PFSK-1 (cell line): ENCODE data around the gene MIB1.

ENCODE experiments used
- FOXP2 ChIP-seq: optimal IDR thresholded peaks from 2 replicates; pipeline ENCODE3; 2011; ENCODE audit warnings: borderline replicate concordance, control low read depth, inconsistent platforms; ENCODE audit not compliant: insufficient read depth; ENCODE audit errors: extremely low read length, extremely low read depth
- POLR2AphosphoS5 ChIP-seq: IDR thresholded peaks from 2 replicates; pipeline ENCODE4 v1.6.1; 2012; ENCODE audit warnings: low read depth, mild to moderate bottlenecking, control low read depth, low read length, moderate library complexity
- REST ChIP-seq, 2 experiments: IDR thresholded peaks; 2 replicates each; pipeline versions ENCODE4 v1.6.1 to v1.8.0; 2011 to 2012; ENCODE audit warnings: low read depth in 2 of 2, low read length in 2 of 2, control low read depth in 1 of 2, inconsistent platforms in 1 of 2, mild to moderate bottlenecking in 1 of 2, moderate library complexity in 1 of 2; ENCODE audit not compliant: insufficient read depth in 1 of 2
- SIN3A ChIP-seq: IDR thresholded peaks from 2 replicates; pipeline ENCODE4 v1.6.1; 2012; ENCODE audit warnings: mild to moderate bottlenecking, low read length, moderate library complexity, borderline replicate concordance; ENCODE audit not compliant: insufficient read depth
- TAF1 ChIP-seq: IDR thresholded peaks from 2 replicates; pipeline ENCODE4 v1.6.1; 2012; ENCODE audit warnings: low read length, control low read depth, borderline replicate concordance; ENCODE audit not compliant: insufficient read depth

MIB1 gene

GRCh38 chr18:21703241-21703820 lies 37.3 kb upstream of the MIB1 start:
- TF ChIP-seq POLR2AphosphoS5 (no peak), REST (IDR thresholded peaks at IDR 0.05; ENCODE audit: insufficient read depth in 1 of 2, low read depth in 2 of 2, low read length in 2 of 2) (no peak), TAF1 (no peak), SIN3A (no peak), FOXP2 (no peak)

GRCh38 chr18:21704603-21705364 lies 35.8 kb upstream of the MIB1 start, which contains the start of gene ABHD3:
TSS of gene ABHD3 (minus strand) at chr18:21704774. CDS start at chr18:21704665, 109 bp downstream.
- peak; percentile 75; the same call in 1 of the 2 replicates for TF ChIP-seq TAF1
- peak; percentile 46 for TF ChIP-seq FOXP2
- peak; percentile 92 for TF ChIP-seq POLR2AphosphoS5
- no peak for TF ChIP-seq REST (IDR thresholded peaks at IDR 0.05; ENCODE audit: insufficient read depth in 1 of 2, low read depth in 2 of 2, low read length in 2 of 2)

- TF ChIP-seq POLR2AphosphoS5 (no peak), TAF1 (no peak), SIN3A (no peak), REST (IDR thresholded peaks at IDR 0.05; ENCODE audit: insufficient read depth in 1 of 2, low read depth in 2 of 2, low read length in 2 of 2) (no peak), FOXP2 (no peak)
These were observed 34.2 kb upstream of the MIB1 start for GRCh38 chr18:21706386-21706865.

GRCh38 chr18:21714474-21714873 lies 26.1 kb upstream of the MIB1 start:
- no peak for TF ChIP-seq POLR2AphosphoS5
- TF ChIP-seq TAF1 = no peak
- TF ChIP-seq FOXP2 = no peak
- TF ChIP-seq SIN3A = no peak
- no peak for TF ChIP-seq REST (IDR thresholded peaks at IDR 0.05; ENCODE audit: insufficient read depth in 1 of 2, low read depth in 2 of 2, low read length in 2 of 2)

DNA sequence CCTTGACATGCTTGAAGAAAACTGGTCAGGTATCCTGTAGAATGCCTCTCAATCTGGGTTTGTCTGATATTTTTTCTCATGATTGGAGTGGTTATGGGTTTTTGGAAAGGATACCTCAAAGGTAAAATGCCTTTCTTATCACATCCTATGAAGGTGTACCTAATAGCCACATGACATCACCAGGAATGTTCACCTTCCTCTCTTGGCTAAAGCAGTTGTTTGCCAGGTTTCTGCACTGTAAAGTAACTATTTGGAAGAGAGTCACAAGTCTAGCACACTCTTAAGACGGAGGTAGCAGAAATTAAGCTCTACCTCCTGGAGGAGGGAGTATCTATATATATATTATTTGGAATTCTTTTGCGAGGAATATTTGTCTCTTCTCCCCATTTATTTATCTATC lies 17.9 kb upstream of the MIB1 start:
- TF ChIP-seq TAF1 (no peak), POLR2AphosphoS5 (no peak), REST (IDR thresholded peaks at IDR 0.05; ENCODE audit: insufficient read depth in 1 of 2, low read depth in 2 of 2, low read length in 2 of 2) (no peak), SIN3A (no peak)
